GM21786 (cell line): Measurements from ENCODE around the gene STK39.
A peak's percentile ranks its signal among the peaks of the same experiment; 100 is the strongest.
"Not testable (repeated sequence)": the region's sequence is repeated elsewhere in the genome, so short reads cannot be mapped to it uniquely, and the experiment has no call there.

Experiments used
- ATAC-seq: cut with Tn5 transposase; IDR thresholded peaks from one replicate; pipeline ENCODE4 v1.9.1; 2021; ENCODE audit not compliant: unreplicated experiment

The STK39 gene

GRCh38 chr2:168143813-168144212 lies 103.6 kb downstream of the STK39 start:
- no peak for ATAC-seq

- ATAC-seq, result no peak
Measured at GRCh38 chr2:168140892-168141291, 106.5 kb downstream of the STK39 start.

GRCh38 chr2:168139852-168140251 lies 107.5 kb downstream of the STK39 start:
- no peak for ATAC-seq

- ATAC-seq, result no peak
Measured at GRCh38 chr2:168138901-168139300, 108.5 kb downstream of the STK39 start.

- ATAC-seq, result no peak
Measured at GRCh38 chr2:168138374-168138773, 109.0 kb downstream of the STK39 start.

GRCh38 chr2:168137510-168138180 lies 109.8 kb downstream of the STK39 start:
- ATAC-seq, result no peak

- ATAC-seq, result peak; percentile 68
Measured at GRCh38 chr2:168136392-168136977, 110.9 kb downstream of the STK39 start.

- ATAC-seq, result no peak
Measured at GRCh38 chr2:168135630-168136029, 111.8 kb downstream of the STK39 start.

- no peak for ATAC-seq
Measured at GRCh38 chr2:168135121-168135520, 112.3 kb downstream of the STK39 start.

GRCh38 chr2:168134485-168134884 lies 112.9 kb downstream of the STK39 start:
- no peak for ATAC-seq

GRCh38 chr2:168132389-168132788 lies 115.0 kb downstream of the STK39 start:
- ATAC-seq, result no peak

GRCh38 chr2:168130346-168130745 lies 117.0 kb downstream of the STK39 start:
- ATAC-seq, result no peak

- no peak for ATAC-seq
Measured at GRCh38 chr2:168127371-168127770, 120.0 kb downstream of the STK39 start.

GRCh38 chr2:168122210-168122609 lies 125.2 kb downstream of the STK39 start:
- not testable (repeated sequence) for ATAC-seq

GRCh38 chr2:168120730-168121129 lies 126.7 kb downstream of the STK39 start:
- no peak for ATAC-seq

- ATAC-seq, result no peak
Measured at GRCh38 chr2:168120310-168120709, 127.1 kb downstream of the STK39 start.

GRCh38 chr2:168119515-168120141 lies 127.8 kb downstream of the STK39 start:
- peak; percentile 66 for ATAC-seq

- peak; percentile 66 for ATAC-seq
Measured at GRCh38 chr2:168118733-168119514, 128.5 kb downstream of the STK39 start.

GRCh38 chr2:168116448-168116847 lies 130.9 kb downstream of the STK39 start:
- ATAC-seq, result no peak

- ATAC-seq, result no peak
Measured at GRCh38 chr2:168114619-168115018, 132.8 kb downstream of the STK39 start.

GRCh38 chr2:168114040-168114439 lies 133.4 kb downstream of the STK39 start:
- no peak for ATAC-seq

GRCh38 chr2:168107322-168107721 lies 140.1 kb downstream of the STK39 start:
- ATAC-seq, result no peak
